Jurkat, Clone E6-1 (cell line): ENCODE results near the gene WNT7A.

Source experiments
- DNase-seq: peaks from one replicate; pipeline ENCODE4 v3.0.0-alpha.2; 2011; ENCODE audit warnings: low read depth, low spot score
- H3K4me3 ChIP-seq: 2 replicates; pipeline ENCODE4 v1.5.1; 2011; ENCODE audit warnings: mild to moderate bottlenecking, low read length, control low read depth, moderate library complexity

WNT7A gene

GRCh38 chr3:13821126-13821525 is 58.7 kb downstream of the WNT7A start:
- H3K4me3 ChIP-seq = no peak overlapping the region
- no peak for DNase-seq

- DNase-seq = no peak
- no peak overlapping the region for H3K4me3 ChIP-seq
These were observed 61.0 kb downstream of the WNT7A start for GRCh38 chr3:13818919-13819318.

- DNase-seq = no peak
- H3K4me3 ChIP-seq = no peak overlapping the region
These were observed 64.7 kb downstream of the WNT7A start for GRCh38 chr3:13815088-13815683.

GRCh38 chr3:13812034-13812471 is 67.8 kb downstream of the WNT7A start:
- no peak overlapping the region for H3K4me3 ChIP-seq
- DNase-seq = no peak

DNA sequence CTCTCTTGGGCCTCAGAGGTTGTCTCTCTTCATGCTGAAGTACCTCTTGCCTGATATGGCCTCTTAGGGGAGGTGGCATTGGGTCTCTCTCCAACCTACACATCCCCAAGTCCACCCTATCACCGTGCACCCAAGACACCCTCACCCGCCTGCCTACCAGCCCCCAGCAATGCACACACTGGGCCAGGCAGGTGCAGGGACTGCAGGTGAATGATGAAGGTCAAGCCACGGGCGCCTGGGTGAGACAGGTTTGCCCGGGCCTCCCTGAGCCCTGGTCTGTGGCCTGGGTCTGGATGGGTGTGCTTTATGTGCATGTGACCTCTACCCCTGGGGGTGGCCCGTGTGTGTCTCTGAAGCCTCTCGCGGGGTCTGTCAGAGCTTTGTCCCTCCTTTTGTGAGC is 68.3 kb downstream of the WNT7A start:
- DNase-seq = no peak
- no peak overlapping the region for H3K4me3 ChIP-seq

DNA sequence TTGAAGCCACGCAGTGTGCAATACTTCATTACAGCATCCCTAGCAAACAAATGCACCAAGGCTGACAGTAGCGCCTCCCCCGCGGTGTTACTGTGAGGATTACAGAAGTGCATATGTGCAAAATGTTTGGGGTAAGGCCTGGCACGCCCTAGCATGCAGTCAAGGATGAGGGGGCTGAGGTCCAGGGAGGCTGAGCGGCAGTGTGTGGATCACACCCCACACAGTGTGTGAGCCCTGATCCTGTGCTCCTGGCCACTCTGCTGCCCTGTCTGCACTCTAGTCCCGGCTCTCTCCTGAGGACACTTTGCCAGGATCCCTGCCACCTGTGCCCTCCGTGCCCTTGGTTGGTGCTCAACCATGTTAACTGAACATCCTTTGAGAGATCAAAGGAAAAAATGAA is 71.3 kb downstream of the WNT7A start:
- H3K4me3 ChIP-seq = no peak overlapping the region
- DNase-seq = no peak

GRCh38 chr3:13801361-13802204 is 78.3 kb downstream of the WNT7A start:
- DNase-seq = no peak

DNA sequence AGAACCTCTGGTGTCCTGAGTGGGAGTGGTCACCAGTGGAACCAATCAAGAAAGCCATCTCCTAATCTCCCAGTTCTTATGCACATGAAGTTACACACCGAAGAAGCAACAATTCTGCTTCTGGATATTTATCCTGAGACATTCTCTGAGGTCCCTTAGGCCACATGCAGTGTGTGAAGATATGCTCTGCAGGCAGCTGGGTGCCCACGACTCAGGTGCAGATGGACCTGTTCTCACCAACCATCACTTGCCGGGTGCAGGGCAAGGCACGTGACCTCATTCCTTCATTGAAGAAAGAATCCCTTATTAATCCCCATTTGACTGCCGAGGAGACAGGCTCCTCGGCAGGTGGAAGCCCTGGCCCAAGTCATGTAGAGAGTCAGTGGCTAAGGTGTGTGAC is 79.8 kb downstream of the WNT7A start:
- DNase-seq = no peak
- no peak overlapping the region for H3K4me3 ChIP-seq

More at GRCh38 chr3:13801361-13802204, 78.3 kb downstream of the WNT7A start:
- no peak overlapping the region for H3K4me3 ChIP-seq

DNA sequence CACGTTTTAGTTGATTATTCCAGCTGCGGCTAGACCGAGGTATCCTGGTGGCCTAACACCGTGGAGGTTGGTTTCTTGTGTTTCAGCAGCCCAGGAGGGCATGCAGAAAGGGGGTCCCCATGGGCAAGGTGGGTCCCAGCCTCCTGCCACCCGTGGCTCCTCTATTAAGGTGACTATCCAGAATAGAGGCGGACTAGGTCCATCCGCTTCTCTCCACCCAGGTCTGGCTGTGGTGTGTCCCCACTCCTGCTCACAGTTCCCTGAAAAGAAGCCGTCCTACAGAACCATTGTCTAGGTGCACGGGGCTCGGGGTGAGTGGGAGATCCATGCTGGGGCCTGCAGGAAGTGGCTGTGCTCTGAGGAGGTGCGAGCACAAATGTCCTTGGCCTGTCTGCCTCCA is 81.5 kb downstream of the WNT7A start:
- H3K4me3 ChIP-seq = no peak overlapping the region
- DNase-seq = no peak

GRCh38 chr3:13796701-13797460 is 83.0 kb downstream of the WNT7A start:
- DNase-seq = peak; percentile 57
- no peak overlapping the region for H3K4me3 ChIP-seq

DNA sequence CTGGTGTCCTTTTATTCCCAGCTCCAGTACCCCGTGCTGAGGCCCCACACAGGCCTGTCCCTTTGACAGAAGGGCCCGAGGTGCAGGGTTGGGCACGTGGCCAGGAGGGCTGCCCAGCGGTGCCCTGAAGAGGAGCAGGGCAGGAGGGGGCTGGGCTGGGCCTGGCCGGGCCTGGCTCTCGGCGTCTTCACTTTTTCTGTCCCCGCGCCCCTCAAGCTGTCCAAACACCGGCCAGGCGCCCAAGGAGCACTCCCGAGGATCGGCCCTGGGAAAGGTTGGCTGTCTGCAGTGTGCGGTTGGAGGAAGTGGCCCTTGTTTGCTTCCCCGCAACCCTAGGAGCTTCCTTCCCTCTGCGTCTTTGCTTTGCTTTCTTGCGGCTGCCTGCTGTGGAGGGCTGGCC is 84.1 kb downstream of the WNT7A start:
- H3K4me3 ChIP-seq = no peak overlapping the region
- no peak for DNase-seq

DNA sequence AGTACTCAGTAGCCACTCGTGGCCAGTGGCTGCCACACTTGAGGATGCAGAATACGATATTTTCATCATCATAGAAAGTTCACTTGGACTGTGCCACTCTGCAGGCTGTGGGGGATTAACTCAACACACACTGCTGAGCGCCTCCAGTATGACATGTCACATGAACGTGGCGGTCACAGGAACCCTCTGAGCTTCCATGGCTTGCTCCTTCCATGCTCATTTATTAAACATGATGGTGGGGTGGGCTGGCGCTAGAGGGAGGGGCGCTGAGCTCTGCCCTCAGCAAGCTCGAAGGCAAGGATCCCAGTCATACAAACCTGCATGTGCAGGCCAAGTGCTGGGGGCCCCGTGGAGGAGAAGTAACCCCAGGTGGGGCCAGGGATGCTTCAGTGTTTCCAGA is 85.5 kb downstream of the WNT7A start:
- DNase-seq = no peak
- H3K4me3 ChIP-seq = no peak overlapping the region

DNA sequence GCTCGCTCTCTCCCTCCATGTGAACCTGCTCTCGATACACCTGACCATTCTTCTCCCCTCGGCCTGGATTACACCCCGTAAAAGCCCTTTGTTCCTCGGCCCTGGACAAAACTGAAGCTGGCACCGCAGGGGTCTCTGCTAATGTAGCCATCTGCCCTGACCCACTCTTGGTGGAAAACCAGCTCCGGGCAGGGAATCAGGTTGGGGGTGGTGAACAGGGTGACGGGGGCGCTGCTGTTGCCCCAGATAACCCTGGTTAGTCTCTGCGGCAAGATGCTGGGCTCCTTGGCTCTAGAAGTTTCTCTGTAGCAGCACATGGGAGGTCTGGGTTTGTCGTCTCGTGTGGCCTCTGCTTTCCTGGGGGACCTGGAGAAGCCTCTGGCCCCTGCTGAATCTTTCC is 86.4 kb downstream of the WNT7A start:
- no peak overlapping the region for H3K4me3 ChIP-seq
- DNase-seq = no peak

GRCh38 chr3:13792512-13793371 is 87.1 kb downstream of the WNT7A start:
- no peak for DNase-seq
- no peak overlapping the region for H3K4me3 ChIP-seq

DNA sequence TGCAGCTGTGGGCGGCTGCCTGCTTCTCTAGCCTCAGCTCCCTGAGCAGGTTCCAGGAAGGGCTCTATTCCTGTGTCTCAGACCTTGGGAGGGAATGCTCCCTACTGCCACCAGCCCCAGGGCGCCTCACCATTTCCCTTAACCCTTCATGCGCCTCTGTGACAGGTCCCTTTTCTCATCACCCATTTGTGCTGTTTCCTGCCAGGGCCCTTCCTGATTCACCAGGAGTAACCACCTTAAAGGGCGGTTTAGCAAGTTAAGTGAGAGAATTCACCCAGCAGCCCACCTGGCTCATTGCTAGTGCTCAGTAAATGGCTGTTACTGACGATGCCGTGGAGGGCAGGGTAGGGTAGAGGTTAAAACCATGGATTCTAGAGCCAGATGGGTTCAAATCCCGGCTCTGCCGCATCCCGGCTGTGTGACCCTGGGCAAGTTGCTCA is 87.8 kb downstream of the WNT7A start:
- DNase-seq = peak; percentile 74
- no peak overlapping the region for H3K4me3 ChIP-seq

- no peak overlapping the region for H3K4me3 ChIP-seq
- no peak for DNase-seq
These were observed 88.4 kb downstream of the WNT7A start for GRCh38 chr3:13791198-13792050.

DNA sequence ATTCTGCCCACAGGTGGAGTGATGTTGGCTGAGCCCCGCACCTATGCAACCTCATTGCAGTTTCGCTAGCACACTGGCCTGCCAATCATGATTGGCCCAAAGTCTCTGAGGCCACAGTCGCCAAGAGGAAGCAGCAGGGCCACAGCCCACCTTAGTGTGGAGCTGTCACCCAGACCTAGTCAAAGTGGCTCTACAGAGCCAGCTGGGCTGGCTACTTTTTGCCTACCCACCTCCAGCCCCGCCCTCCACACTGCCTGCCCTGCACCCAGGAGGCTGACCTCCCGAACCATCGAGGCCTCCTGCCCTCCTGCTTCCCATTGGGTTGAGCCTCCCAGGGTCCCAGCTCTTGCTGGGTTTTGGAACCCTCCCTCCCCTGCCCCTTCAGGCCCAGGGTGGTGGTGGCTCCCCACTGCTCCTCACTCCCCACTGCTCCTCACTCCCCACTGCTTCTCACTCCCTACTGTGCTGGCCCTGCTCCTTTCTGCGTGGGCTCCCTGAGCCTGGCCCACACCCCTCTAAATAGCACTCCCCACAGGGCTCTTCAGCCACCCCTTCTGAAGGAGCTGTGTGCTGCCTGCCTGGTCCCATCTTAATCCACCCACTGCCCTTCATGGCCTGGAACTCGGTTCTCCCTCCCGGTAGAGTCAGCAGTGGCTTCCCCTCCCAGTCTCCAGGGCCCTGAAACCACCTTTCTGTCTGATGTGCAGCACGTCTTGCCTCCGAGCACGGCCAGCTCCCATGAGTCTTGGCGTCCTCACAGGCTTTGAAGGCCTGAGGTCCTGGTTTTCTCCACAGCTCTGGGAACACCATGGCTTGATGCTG is 89.3 kb downstream of the WNT7A start:
- no peak for DNase-seq
- no peak overlapping the region for H3K4me3 ChIP-seq
